Activated naive CD4-positive, alpha-beta T cell (primary cell): ENCODE results near the gene NXT2.
"Not testable (repeated sequence)": the region's sequence is repeated elsewhere in the genome, so short reads cannot be mapped to it uniquely, and the experiment has no call there.

Source experiments
- DNase-seq, 4 experiments: peaks; one replicate each; lab custom pipeline; 2025; lab: John Stamatoyannopoulos, UW

Gene NXT2

GRCh38 chrX:109536439-109537323, at the start of gene NXT2:
TSS of gene NXT2 (plus strand) at chrX:109536844. CDS start at chrX:109537007, 163 bp downstream.
- peak; percentile 45 to 77 (median 62) for DNase-seq

- no peak for DNase-seq
Measured at GRCh38 chrX:109487640-109488039, 49.0 kb upstream of the NXT2 start.

GRCh38 chrX:109489174-109489573, 47.5 kb upstream of the NXT2 start:
- no peak for DNase-seq

- no peak for DNase-seq
Measured at GRCh38 chrX:109498434-109498833, 38.2 kb upstream of the NXT2 start.

GRCh38 chrX:109501176-109501575, 35.5 kb upstream of the NXT2 start:
- no peak for DNase-seq

- DNase-seq: no peak
Measured at GRCh38 chrX:109508915-109509314, 27.7 kb upstream of the NXT2 start.

- DNase-seq: no peak
Measured at GRCh38 chrX:109511113-109511512, 25.5 kb upstream of the NXT2 start.

GRCh38 chrX:109519001-109519400, 17.6 kb upstream of the NXT2 start:
- DNase-seq: no peak

- DNase-seq: no peak
Measured at GRCh38 chrX:109533005-109533404, 3.6 kb upstream of the NXT2 start.

- DNase-seq: no peak
Measured at GRCh38 chrX:109533631-109534030, 3.0 kb upstream of the NXT2 start.

- DNase-seq: no peak
Measured at GRCh38 chrX:109534933-109535332, 1.7 kb upstream of the NXT2 start.

- no peak for DNase-seq
Measured at GRCh38 chrX:109535578-109535977, 1.1 kb upstream of the NXT2 start.

GRCh38 chrX:109537324-109537665, 651 bp downstream of the NXT2 start:
- DNase-seq: no peak

GRCh38 chrX:109539007-109539406, 2.4 kb downstream of the NXT2 start:
- DNase-seq: not testable (repeated sequence)

GRCh38 chrX:109553862-109554261, 17.2 kb downstream of the NXT2 start:
- no peak for DNase-seq

GRCh38 chrX:109576083-109576482, 39.4 kb downstream of the NXT2 start:
- not testable (repeated sequence) for DNase-seq

GRCh38 chrX:109577055-109577454, 40.4 kb downstream of the NXT2 start:
- DNase-seq: no peak

GRCh38 chrX:109578916-109579315, 42.3 kb downstream of the NXT2 start:
- no peak for DNase-seq

GRCh38 chrX:109585488-109585887, 48.8 kb downstream of the NXT2 start:
- no peak for DNase-seq

GRCh38 chrX:109590176-109590575, 53.5 kb downstream of the NXT2 start:
- DNase-seq: no peak
